Erythroblast (primary cell): Measurements from ENCODE around the gene OCA2.

Source experiments
- GATA1 ChIP-seq: IDR thresholded peaks from 2 replicates; pipeline ENCODE4 v1.6.1; 2011; ENCODE audit warnings: low read depth, mild to moderate bottlenecking, control low read depth, low read length, moderate library complexity
- POLR2A ChIP-seq: IDR thresholded peaks from 2 replicates; pipeline ENCODE4 v1.6.1; 2011; ENCODE audit warnings: mild to moderate bottlenecking, low read length

GRCh38 chr15:27912283-27912682 is 186.8 kb downstream of the OCA2 start:
- TF ChIP-seq POLR2A: no peak
- no peak for TF ChIP-seq GATA1
